Activated CD8-positive, alpha-beta T cell treated with anti-CD3 and anti-CD28 coated beads for 36 hours (primary cell): ENCODE data around the gene ODAD2. TPM values are rescaled to one million over a fixed set of nuclear protein-coding genes. Genes with fewer than 3 reads are reported as not detected.

Experiments used
- ATAC-seq: fragments of 200-7000 bp; cut with Tn5 transposase; one replicate; pipeline ENCODE4 v1.10.0; 2021; ENCODE audit warnings: mild to moderate bottlenecking, moderate library complexity
- CTCF ChIA-PET: fragments of 350-600 bp; sonication (Branson Sonifier 250); formaldehyde crosslinking; loops from one replicate; lab custom pipeline; 2021; ENCODE audit warnings: antibody characterized with exemption; lab: Charles Lee
- POLR2A ChIA-PET: fragments of 350-600 bp; sonication (Branson Sonifier 250); formaldehyde crosslinking; loops from one replicate; lab custom pipeline; 2021; ENCODE audit warnings: antibody characterized with exemption; lab: Charles Lee
- DNase-seq: peaks from one replicate; pipeline ENCODE4 v3.0.0-alpha.2; 2020
- H3K27ac Mint-ChIP-seq: one replicate; pipeline ENCODE4 v1.8.0; 2021; ENCODE audit warnings: mild to moderate bottlenecking, mixed read lengths
- H3K27me3 Mint-ChIP-seq: one replicate; pipeline ENCODE4 v1.8.0; 2021; ENCODE audit warnings: mixed read lengths
- H3K36me3 Mint-ChIP-seq: one replicate; pipeline ENCODE4 v1.8.0; 2021; ENCODE audit warnings: low read depth, mixed read lengths
- H3K4me1 Mint-ChIP-seq: one replicate; pipeline ENCODE4 v1.8.0; 2021; ENCODE audit warnings: low read depth, mixed read lengths
- H3K4me3 Mint-ChIP-seq: one replicate; pipeline ENCODE4 v1.8.0; 2021; ENCODE audit warnings: mild to moderate bottlenecking, moderate library complexity, mixed read lengths
- H3K9me3 Mint-ChIP-seq: one replicate; pipeline ENCODE4 v1.8.0; 2021; ENCODE audit warnings: mixed read lengths
- CTCF ChIP-seq: fragments of 200-600 bp; IDR thresholded peaks from one replicate; pipeline ENCODE4 v1.8.0; 2022; ENCODE audit warnings: antibody characterized with exemption, mild to moderate bottlenecking
- intact Hi-C: fragments of 100-400 bp; cut with micrococcal nuclease; formaldehyde crosslinking; loops from one replicate; pipeline ENCODE4 v1.10.0; 2022
- total RNA-seq, 2 experiments: library from RNA; stranded (reverse); gene quantifications; one replicate each; pipeline ENCODE4 v1.2.3, GENCODE V29; 2021

Gene ODAD2
- total RNA-seq, 2 experiments from 2014 or later: 0.40 to 0.88 TPM

- no peak for DNase-seq
- H3K9me3 Mint-ChIP-seq: no peaks in the 10 kb centered on the region
- TF ChIP-seq CTCF: no peak
- H3K27me3 Mint-ChIP-seq: no peaks in the 10 kb centered on the region
- H3K36me3 Mint-ChIP-seq: no peaks in the 10 kb centered on the region
- ChIA-PET POLR2A (no interaction called here), CTCF (no interaction called here)
- H3K27ac Mint-ChIP-seq: no peak overlapping the region
- intact Hi-C loops: no loop called here
- no peaks in the 10 kb centered on the region for H3K4me1 Mint-ChIP-seq
- H3K4me3 Mint-ChIP-seq: no peak overlapping the region
- ATAC-seq: no peak
Measured at GRCh38 chr10:27815261-27815660, 183.6 kb downstream of the ODAD2 start.

- H3K36me3 Mint-ChIP-seq: no peaks in the 10 kb centered on the region
- CTCF ChIA-PET: interaction anchor here (1.1 kb wide), 1 partner anchor 588 kb away, joined by 3 read pairs; no protein-coding TSS in a partner anchor
- intact Hi-C loops: no loop called here
- POLR2A ChIA-PET: no interaction called here
- ATAC-seq: no peak
- no peak for DNase-seq
- no peak overlapping the region for H3K4me3 Mint-ChIP-seq
- H3K27ac Mint-ChIP-seq: no peak overlapping the region
- peaks cover 15% of the 10 kb centered on the region for H3K27me3 Mint-ChIP-seq
- TF ChIP-seq CTCF: no peak
- no peaks in the 10 kb centered on the region for H3K9me3 Mint-ChIP-seq
- H3K4me1 Mint-ChIP-seq: no peaks in the 10 kb centered on the region
Measured at GRCh38 chr10:27805180-27805579, 193.7 kb downstream of the ODAD2 start.

- ATAC-seq (no peak), DNase-seq (no peak)
- no peak for TF ChIP-seq CTCF
- intact Hi-C loops: no loop called here
- Mint-ChIP-seq H3K27ac (no peak overlapping the region), H3K9me3 (no peaks in the 10 kb centered on the region), H3K27me3 (peaks cover 15% of the 10 kb centered on the region), H3K4me3 (no peak overlapping the region), H3K36me3 (no peaks in the 10 kb centered on the region), H3K4me1 (no peaks in the 10 kb centered on the region)
- POLR2A ChIA-PET: no interaction called here
- CTCF ChIA-PET: no interaction called here
Measured at GRCh38 chr10:27804136-27804535, 194.7 kb downstream of the ODAD2 start.

- CTCF ChIA-PET: no interaction called here
Measured at GRCh38 chr10:27801171-27801785, 197.6 kb downstream of the ODAD2 start.

More at GRCh38 chr10:27801171-27801785, 197.6 kb downstream of the ODAD2 start:
- Mint-ChIP-seq H3K27me3 (peaks cover 17% of the 10 kb centered on the region), H3K4me1 (no peaks in the 10 kb centered on the region), H3K27ac (no peak overlapping the region), H3K4me3 (no peak overlapping the region), H3K9me3 (no peaks in the 10 kb centered on the region), H3K36me3 (no peaks in the 10 kb centered on the region)
- no peak for TF ChIP-seq CTCF
- intact Hi-C loops: no loop called here
- ATAC-seq (no peak), DNase-seq (no peak)
- POLR2A ChIA-PET: no interaction called here
